SW 1271 (cell line): ENCODE results near the gene CD6.

Source experiments
- DNase-seq, 2 experiments: peaks; one replicate each; lab custom pipeline; 2025; lab: John Stamatoyannopoulos, UW

CD6 gene

GRCh38 chr11:61028135-61028729, 56.8 kb downstream of the CD6 start:
- DNase-seq, result no peak

GRCh38 chr11:61032824-61033223, 61.3 kb downstream of the CD6 start:
- DNase-seq, result no peak

GRCh38 chr11:61033417-61033816, 61.9 kb downstream of the CD6 start:
- DNase-seq, result no peak

GRCh38 chr11:61034111-61034510, 62.6 kb downstream of the CD6 start:
- DNase-seq, result no peak

- no peak for DNase-seq
Observed at GRCh38 chr11:61034704-61035525, 63.4 kb downstream of the CD6 start.

GRCh38 chr11:61035526-61035835, 64.0 kb downstream of the CD6 start:
- DNase-seq, result no peak

- no peak for DNase-seq
Observed at GRCh38 chr11:61037441-61038093, 66.1 kb downstream of the CD6 start.

GRCh38 chr11:61039916-61040315, 68.4 kb downstream of the CD6 start:
- DNase-seq, result no peak

- no peak for DNase-seq
Observed at GRCh38 chr11:61041755-61042518, 70.5 kb downstream of the CD6 start.

GRCh38 chr11:61042537-61042936, 71.1 kb downstream of the CD6 start:
- DNase-seq, result no peak

- no peak for DNase-seq
Observed at GRCh38 chr11:61042961-61043540, 71.6 kb downstream of the CD6 start.

GRCh38 chr11:61045271-61045670, 73.8 kb downstream of the CD6 start:
- no peak for DNase-seq

- no peak for DNase-seq
Observed at GRCh38 chr11:61046833-61047232, 75.4 kb downstream of the CD6 start.

GRCh38 chr11:61048368-61049062, 77.0 kb downstream of the CD6 start:
- no peak for DNase-seq

- no peak for DNase-seq
Observed at GRCh38 chr11:61049063-61049377, 77.5 kb downstream of the CD6 start.

- no peak for DNase-seq
Observed at GRCh38 chr11:61049859-61050258, 78.4 kb downstream of the CD6 start.

- no peak for DNase-seq
Observed at GRCh38 chr11:61052182-61052972, 80.9 kb downstream of the CD6 start.

GRCh38 chr11:61053191-61053590, 81.7 kb downstream of the CD6 start:
- DNase-seq, result no peak

- DNase-seq, result no peak
Observed at GRCh38 chr11:61054513-61054912, 83.0 kb downstream of the CD6 start.

- no peak for DNase-seq
Observed at GRCh38 chr11:61054927-61055562, 83.6 kb downstream of the CD6 start.
